HG03039 (cell line): ENCODE results near the gene TIGD3.

Experiments
- ATAC-seq: cut with Tn5 transposase; IDR thresholded peaks from one replicate; pipeline ENCODE4 v1.9.1; 2021; ENCODE audit warnings: mild to moderate bottlenecking, moderate library complexity; ENCODE audit not compliant: unreplicated experiment

Gene TIGD3

DNA sequence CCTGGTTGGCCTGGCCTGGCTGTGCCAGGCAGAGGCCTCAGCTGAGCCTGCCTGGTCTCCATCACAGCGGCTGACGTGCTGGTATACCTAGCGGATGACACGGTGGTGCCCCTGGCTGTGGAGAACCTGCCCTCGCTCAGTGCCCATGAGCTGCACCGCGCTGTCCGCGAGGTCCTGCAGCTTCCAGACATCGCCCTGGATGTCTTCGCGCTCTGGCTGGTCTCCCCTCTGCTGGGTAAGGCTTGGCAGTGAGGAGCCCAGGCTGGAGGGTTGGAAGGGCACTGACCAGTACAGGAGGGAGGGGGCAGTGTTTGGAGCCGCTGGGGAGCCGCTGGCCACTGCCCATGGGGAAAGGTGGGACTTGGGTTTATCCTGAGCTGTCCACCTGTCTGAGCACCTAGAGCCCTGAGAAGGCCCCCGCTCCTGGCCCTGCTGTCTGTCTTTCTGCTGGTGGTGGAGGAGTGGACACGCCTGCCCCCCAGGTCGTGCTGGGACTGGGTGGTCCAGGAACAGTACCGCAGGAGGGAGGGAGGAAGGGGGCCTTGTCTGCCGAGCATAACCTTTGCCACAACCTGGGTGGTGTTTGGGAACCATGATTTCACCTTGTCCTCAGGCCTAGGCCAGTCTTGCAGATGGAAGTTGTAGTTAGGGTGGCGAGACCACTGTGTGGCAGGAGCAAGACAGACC, 34.9 kb downstream of the TIGD3 start:
- no peak for ATAC-seq

DNA sequence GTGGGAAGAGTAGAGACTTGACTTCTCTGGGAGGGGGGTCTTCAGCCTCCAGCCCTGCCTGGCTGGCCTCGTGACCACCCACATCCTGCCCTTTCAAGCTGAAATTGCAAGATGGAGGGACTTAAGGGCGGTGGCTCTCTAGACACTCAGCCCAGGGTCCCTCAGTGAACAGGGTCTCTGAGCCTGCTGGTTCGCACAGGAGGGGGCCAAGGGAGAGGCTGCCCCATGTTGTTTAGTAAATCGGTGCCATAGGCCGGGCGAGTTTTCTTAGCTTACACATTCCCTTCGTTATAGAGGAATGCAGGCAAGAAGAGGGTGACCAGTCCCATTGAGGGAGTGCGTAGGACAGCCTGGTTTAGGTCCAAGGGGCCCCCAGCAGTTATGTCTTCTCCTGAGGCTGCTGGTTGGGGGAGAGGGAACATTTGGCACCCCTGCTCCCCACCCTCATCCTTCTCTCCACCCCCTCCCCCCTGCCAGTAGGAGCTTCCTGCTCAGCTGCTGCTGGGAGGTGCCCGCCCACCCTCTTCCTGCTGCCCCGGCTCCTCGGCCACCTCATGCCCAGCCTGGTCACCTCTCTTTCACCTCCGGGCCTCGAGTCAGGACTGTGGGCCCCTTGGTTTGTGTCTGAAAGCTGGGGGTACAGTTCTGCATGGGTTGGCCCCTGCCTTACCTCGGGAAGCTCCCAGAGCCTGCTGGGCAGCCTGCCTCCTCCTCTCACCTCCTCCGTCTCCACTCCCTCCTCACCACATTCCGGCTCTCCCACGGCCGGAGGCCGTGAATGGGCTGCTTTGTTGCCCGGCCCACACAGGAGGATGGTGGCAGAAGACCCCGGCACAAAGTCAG, 35.8 kb downstream of the TIGD3 start:
- ATAC-seq, result no peak

DNA sequence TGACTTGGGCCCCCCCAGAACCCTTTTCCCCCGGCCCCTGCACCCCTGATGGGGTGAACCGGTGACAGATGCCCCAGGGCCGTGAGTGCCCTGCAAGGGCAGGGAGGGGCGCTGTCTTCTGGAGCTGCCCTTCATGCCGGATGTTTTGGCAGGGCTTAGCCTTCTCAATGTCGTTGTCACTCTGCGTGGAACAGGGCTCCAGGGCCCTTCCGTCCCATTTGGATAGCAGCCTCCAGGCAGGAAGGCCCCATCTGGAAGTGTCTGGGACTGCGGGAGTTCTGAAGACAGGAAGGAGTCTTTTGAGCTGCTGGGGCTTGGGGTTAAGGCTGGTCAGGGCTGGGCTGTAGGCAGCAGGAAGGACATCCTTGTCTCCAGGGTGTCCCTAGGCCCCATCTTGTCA, 36.4 kb downstream of the TIGD3 start:
- no peak for ATAC-seq

DNA sequence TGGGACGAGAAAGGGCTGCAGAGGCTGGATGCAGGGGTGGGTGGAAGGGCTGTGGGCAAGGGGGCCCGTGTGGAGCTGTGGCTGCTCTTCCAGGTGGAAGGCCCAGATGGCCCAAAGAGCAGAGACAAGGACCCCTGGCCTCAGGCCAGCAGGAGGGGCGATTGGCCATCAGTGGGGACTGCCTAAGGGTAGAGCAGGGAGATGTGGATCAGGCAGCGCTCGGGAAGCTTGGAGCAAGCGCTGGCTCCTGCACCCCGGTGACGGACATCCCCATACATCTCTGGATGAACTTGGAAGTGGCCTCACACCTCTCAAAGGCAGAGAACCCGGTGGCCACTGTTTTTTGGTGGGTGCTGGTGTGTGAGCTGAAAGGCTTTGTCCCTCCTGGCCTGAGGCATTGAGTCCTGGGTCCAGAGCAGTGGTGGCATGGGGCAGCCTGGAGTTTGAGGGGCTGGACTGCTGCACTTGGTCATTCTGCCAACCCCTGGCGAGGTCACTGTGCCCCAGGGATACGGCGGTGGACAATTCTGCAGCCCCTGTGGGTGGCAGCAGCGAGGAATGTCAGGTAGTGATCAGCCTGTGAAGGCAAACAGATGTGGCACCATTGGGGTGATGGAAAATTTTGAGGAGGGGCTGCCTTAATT, 37.8 kb downstream of the TIGD3 start:
- ATAC-seq, result no peak

DNA sequence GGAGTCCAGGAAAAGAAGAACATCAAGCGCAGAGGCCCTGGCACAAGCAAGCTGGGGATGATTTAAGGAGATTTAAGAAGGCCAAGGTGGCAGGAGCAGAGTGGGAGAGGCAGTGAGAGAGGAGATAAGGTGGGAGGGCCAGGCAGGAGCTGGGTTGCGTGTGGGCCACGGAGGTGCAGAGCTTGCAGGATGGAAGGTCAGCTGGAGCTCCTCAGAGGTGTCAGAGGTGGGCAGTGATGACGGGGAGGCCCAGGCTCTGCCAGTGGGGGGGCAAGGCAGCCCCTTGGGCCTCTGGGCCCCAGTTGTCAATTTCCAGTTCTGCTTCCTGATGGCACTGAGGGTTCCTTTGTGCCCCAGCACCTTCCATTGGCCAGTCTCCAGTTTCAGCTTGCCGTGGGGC, 38.3 kb downstream of the TIGD3 start:
- no peak for ATAC-seq

DNA sequence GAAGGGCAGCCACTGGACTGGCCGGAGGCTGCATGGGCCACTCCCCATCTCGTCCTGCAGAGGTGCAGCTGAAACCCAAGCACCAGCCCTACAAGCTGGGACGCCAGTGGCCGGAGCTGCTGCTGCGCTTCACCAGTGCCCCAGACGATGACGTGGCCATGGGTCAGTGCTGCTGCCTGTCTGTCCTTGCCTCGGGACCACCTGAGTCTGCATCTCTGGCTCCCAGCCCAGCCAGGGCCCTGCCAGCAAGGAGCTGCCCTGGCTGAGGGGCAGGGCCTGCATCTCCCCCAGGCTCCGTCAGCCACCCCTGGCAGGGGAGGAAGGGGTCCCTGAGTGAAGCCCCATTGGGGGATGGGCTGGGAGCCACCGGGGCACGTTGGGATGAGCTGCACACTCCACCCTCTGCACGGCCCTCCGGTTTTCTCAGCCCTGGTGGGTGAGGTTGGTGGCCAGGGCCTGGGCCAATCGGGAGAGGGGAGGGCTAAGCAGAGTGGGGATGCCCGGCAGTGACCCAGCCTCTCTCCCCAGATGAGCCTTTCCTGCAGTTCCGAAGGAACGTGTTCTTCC, 39.0 kb downstream of the TIGD3 start:
- no peak for ATAC-seq

DNA sequence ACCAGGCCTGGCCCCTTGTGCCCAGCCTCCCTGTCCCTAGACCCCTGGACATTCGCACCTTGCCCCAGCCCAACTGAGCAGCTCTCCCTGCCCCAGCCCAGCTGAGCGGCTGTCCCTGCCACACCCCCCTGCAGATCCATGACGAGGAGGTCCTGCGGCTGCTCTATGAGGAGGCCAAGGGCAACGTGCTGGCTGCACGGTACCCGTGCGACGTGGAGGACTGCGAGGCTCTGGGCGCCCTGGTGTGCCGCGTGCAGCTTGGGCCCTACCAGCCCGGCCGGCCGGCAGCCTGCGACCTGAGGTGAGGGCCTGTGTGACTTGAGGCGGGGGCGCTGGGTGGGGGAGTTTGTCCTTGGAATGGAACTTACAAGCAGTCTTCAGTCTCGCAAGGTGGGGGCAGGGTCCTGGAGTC, 39.6 kb downstream of the TIGD3 start:
- no peak for ATAC-seq

DNA sequence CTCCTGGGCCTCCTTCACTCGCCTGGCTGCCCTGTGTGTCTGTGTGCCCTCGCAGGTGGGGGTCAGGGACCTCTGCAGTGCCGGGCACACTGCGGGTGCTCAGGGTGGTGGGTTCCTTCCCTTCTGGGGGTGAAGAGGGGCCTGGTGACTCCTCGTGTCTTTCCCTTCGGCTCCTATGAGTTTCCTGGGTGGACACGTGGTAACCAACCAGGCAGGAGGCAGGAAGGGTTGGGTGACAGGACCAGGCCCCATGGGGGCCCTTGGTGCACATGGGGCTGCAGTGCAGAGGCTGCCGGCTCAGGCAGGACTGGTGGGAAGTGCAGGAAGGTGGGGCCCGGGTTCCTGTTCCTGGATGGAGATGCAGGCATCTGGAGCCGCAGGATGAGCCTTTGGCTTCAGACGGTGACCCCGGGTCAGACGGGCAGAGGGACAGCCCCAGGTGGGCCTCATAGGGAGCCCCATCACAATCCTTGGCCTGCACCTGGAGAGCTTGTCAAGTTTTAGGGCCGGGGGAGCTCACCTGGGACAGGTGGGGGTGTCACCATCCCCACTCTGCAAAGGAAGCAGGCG, 41.5 kb downstream of the TIGD3 start:
- no peak for ATAC-seq

DNA sequence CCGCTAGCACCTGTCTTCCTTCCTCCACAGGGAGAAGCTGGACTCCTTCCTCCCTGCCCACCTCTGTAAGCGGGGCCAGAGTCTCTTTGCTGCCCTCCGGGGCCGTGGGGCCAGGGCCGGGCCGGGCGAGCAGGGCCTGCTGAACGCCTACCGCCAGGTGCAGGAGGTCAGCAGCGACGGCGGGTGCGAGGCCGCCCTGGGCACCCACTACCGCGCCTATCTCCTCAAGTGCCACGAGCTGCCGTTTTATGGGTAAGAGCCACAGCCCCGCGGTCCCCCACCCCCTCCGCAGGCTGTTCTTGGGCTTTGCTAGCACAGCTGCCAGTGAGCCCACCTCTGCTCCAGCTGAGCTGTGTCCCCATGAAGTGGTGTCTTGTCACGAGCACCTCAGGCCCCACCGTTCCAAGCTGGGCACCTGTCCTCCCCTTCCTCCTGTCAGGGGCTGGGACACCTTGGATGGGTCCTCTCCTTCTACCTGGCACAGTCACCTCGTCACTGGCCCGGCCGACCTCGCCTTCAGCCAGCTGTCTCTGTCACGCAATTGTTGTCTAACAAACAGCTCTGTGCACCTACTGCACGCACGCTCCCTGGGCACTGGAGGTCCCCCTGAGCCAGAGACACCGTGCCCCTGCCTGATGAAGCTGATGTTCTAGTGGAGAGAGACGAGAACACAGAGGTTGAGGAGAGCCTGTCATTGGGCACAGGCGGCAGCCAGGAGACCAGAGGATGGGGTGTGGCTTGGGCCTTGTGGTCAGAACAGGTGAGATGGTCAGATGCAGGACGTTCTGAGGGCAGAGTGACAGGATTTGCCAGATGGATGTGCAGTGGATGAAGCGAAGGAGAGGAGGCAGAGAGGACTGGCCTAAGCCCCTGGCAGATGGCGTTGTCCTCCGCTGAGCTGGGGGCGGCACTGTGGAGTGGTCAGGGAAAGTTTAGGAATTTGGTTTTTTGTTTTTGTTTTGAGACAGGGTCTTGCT, 42.5 kb downstream of the TIGD3 start:
- no peak for ATAC-seq

DNA sequence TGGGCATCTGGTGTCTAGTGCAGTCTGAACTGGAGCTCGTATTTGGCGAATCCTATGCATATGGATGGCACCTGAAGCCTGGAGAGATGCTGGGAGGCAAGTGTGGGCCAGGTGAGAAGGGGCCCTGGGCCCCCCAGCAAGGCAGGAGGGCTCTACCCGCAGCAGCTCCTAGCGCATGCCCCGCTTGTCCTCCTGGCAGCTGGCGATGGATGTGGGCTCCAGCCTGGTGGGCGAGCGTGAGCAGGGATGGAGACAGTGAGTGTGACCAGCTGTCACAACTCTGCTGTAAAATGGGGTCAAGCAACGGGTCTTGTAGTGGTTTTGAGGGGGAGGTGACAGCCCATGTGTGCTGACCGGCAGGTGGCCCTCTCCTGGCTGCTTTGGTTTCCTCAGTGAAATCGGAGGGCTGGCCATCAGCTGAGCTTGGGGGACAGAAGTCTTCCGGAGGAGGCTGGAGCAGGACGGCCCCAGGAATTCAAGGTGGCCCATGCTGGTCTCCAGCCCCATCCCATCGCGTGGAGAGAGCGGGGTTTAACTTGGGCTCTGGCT, 43.9 kb downstream of the TIGD3 start:
- no peak for ATAC-seq

DNA sequence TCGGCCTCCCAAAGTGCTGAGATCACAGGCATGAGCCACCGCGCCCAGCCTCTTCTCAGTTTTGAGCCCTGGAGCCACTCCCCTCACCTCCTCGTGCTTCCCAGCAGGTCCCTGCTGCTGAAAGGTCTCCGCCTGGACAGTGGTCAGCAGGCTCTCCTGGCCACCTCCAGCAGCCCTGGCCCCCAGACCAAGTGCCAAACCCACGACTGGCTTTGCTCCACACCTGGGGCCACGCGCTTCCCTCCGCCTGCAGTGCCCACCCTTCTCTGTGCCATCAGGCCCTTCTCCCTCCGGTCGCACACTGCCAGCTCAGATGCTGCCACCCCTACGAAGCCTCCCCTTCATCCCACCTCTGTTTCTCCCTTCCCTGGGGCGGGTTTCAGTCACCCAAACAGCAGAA, 44.7 kb downstream of the TIGD3 start:
- ATAC-seq, result no peak

DNA sequence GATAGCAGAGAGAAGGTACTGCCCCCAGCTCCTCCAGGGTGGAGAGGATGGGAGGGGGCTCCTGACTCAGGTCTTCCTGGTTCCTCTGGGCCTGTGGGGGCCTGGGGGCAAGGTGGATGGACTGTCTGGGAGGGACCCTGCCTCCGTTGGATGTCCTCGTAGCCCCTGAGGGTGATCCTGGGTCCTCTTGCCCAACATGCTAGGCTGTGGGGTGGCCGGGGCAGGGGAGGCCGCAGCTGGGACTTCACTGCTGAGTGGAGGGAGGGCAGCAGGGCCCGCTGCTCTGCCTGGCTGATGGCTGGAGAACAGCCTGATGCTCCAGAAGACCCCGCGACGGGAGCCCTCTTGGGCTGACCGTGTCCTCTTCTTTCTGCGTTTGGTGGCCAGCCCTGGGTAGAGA, 45.3 kb downstream of the TIGD3 start:
- ATAC-seq, result no peak

DNA sequence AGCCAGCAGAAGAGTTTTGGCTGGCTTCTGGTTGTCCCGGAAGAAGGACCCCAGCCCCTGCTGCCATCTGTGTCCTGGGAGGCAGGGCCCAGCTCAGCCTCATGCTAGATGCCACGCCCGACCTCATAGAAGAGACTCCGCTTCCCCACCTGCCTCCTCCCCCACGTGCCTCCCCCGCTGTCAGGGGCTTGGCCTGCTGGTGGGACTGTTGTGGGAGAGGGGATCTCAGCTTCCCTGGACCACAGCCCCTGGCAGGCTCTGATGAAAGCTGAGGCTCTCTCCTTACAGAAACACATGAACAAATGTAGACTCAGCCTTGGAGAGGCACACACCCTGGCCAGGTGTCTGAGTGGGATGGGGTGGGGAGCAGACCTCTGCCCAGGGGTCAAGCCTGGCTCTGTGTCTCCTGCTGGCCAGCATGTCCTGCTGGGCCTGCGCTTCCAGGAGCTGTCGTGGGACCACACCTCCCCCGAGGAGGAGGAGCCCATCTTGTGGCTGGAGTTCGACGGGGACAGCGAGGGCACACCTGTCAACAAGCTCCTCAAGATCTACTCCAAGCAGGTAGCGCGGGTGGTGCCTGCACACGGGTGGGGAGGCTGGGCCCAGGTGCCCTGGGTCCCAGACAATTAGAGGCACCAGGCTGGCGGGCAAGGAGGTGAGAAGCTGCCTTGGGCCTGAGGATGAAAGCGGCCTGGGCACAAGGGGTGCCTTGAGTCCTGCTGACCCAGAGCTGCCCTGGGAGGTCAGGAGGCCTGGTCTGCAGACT, 45.9 kb downstream of the TIGD3 start:
- no peak for ATAC-seq

DNA sequence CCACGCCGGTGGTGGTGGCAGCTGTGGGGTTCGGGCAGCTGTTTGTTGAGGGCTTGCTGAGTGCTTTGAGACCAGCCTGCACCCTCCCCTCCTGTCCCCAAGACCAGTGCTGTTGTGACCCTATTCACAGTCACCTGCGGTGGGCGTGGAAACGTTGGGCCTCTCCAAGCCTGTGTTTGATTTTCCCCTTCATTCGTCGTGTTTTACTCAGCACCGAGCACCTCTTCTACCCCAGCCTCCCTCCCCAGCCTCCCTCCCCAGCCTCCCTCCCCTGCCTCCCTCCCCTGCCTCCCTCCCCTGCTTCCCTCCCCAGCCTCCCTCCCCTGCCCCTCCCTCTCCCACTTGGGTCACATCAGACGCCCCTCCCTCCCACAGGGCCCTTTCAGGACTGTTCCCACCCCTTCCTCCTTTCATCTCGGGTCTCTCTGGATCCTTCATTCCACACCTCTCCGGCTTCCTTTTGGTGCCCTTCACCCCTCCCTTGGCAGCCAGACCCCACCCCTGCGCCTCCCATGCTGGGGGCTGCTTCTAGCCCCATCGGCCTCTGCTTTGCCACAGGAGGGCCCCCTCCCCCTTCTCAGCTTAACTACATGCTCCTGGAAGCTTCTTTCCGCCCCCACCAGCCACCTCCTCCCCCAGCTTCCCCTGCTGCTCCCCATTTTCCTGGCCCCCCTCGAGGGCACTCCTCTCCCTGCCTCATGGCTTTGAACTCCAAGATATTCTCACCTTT, 46.7 kb downstream of the TIGD3 start:
- ATAC-seq, result no peak

DNA sequence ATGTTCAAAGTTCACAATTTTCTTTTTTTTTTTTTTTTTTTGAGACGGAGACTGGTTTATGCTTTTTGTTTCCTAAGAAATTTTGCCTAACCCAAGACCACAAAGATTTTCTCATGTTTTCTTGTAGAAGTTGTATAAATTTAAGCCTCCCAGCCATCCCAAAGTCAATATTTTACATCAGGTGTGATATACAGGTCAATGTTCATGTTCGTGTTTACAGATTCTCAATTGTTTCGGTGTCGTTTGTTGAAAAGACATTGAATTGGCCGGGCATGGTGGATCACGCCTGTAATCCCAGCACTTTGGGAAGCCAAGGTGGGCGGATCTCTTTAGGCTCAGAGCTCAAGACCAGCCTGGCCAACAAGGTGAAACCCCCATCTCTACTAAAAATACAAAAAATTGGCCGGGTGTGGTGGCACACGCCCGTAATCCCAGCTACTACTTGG, 47.3 kb downstream of the TIGD3 start:
- ATAC-seq, result no peak

DNA sequence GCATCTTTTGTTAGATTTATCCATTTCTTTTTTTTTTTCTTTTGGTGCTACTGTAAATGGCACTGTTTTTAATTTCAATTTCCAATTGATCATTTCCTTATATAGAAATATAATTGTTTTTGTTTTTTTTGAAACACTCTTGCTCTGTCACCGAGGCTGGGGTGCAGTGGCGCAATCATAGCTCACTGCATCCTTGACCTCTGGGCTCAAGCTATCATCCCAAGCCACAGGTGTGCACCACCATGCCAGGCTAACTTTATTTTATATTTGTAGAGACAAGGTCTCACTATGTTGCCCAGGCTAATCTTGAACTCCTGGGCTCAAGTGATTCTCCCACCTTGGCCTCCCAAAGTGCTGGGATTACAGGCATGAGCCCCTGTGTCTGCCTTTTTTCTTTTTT, 48.2 kb downstream of the TIGD3 start:
- no peak for ATAC-seq

DNA sequence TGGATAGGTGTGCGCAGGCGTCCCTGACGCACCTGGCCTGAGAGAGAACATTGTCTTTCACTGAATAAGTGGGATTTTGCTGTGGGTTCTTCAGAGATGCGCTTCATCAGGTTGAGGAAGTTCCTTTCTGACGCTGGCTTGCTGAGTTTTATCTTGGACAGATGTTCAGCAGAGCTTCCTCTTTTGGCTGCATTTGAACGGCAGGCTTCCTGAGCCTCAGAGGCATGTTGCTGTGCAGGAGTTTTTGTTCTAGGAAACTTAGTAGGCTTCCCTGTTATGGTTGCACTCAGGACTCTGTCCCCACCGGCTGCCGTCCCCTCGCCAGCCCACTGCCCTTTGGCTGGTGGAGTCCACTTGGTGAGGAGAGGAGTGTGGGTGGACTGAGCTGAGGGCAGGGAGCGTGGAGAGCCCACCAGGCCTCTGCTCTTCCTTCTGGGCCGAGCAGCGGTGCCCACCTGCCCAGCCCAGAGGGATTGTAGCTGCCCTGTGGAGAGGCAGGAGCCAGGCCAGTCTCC, 49.1 kb downstream of the TIGD3 start:
- ATAC-seq, result no peak

DNA sequence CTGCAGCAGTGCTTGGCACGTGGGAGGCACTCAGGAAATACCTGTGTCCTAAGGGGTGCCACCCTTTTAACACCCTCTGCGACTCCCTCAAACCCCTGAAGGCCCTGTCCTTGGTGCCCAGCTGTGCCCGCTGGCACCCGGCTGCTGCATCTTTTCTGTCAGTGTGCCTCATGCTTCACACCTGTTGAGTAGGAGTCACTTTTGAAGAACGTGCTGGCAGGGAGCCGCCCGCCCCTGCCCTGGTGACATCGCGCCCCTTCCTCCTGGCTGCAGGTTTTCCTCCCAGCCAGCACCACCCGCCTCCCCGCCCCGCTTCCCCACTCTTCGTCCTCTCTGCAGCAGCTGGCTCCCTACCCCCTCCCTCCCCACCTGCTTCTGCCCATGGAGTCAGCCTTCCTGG, 49.7 kb downstream of the TIGD3 start:
- ATAC-seq, result no peak
